GM18867 (cell line): Measurements from ENCODE around the gene SMARCA2.

Experiments
- ATAC-seq: cut with Tn5 transposase; IDR thresholded peaks from one replicate; pipeline ENCODE4 v1.9.1; 2021; ENCODE audit warnings: mild to moderate bottlenecking, moderate library complexity; ENCODE audit not compliant: unreplicated experiment

The SMARCA2 gene

GRCh38 chr9:2236850-2237249 is 221.7 kb downstream of the SMARCA2 start:
- no peak for ATAC-seq

DNA sequence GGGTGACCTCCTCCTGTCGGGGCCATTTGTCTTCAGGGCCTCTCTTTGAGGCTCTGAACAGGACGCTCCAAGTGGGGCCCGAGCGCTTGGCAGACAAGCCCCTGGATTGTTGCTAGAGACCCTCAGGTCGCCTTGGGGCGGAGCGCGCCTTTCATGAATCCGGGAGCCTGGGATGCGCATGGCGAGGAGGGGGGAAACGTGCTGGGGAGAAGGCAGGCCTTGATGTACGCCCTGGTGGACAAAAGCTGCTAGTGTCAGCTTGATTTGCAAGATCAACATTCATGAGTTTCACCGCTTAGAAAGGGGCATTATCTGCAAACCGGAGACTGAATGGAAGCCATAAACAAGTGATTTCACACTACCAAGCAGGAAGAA is 226.3 kb downstream of the SMARCA2 start:
- no peak for ATAC-seq

DNA sequence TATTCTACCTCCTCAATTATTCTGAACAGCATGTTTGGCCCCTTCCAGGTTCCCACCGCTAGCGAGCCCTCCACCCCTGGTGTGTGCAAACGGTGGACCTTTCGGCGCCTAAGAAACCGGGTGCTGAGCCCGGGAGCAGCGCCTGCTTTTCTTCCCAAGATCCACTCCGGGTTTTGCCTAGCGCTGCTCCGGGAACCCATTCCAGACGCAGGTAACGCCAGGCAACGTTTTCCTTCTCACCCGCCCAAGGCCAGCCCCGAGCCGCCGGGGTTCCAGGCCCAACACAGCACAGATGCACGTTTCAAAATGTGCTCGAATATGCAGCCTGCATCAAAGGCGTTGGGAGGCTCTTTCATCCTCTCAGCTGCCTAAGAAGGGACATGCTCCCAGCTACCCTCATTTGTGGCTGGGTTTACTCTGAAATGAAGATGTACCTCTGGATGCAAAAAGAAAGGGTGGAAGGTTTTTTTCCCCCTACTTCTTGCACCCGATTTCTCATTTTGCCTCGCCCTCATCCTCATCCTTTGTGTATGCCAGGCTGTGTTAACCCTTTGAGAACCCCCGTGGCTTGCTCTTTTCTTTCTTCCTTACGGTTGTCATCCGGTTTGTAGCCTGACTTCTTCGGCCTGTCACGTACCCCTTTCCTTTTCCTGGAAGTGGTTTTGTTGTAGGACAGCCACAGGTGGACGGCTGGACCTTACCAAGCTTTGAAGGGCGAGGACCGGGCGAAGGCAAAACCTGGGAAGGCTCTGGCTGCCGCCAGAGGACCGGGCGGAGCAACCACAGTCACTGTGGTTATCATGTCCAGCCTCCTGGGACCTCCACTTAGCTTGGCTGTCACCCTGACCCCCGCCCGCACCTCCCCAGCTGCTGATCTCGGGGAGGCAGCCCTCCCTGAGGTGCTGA is 226.9 kb downstream of the SMARCA2 start:
- peak; percentile 91 for ATAC-seq

DNA sequence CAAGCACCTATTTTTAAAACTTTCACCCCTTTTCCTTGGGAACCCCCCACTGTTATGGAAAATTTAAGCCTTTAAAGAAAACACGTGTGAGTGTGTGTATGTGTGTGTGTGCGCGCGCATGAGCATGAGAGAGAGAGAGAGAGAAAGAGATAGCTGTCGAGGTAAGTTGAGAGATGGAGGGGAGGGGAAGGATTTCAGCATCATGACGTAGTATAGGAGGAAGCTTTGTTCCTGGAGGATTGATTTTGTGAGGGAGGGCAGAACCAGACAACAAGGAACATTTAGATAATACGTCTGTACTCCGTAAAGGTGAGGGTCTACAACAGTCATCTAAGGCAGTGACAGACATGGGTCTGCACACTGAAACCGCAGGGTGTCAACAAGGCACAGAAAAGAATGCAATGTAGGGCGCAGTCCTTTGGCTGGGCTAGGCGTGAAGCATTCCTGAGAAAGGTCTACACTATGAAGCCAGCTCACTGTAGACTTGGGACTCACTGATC is 227.7 kb downstream of the SMARCA2 start:
- no peak for ATAC-seq
